ENCODE measurements around the gene UBE2L6.

GRCh38 chr11:57521116-57521515 lies 46.4 kb downstream of the UBE2L6 start:
- TF ChIP-seq ZNF423 (CRISPR knock-in tag; IDR thresholded peaks at IDR 0.05), result no peak
- TF ChIP-seq CTCF (IDR thresholded peaks at IDR 0.05), result no peak
- TF ChIP-seq RORB (CRISPR knock-in tag; IDR thresholded peaks at IDR 0.05), result no peak
- TF ChIP-seq TEAD4 (CRISPR knock-in tag; IDR thresholded peaks at IDR 0.05), result no peak
- no peak for TF ChIP-seq NR1H2 (CRISPR knock-in tag; IDR thresholded peaks at IDR 0.05)
- TF ChIP-seq, protein P1, sequence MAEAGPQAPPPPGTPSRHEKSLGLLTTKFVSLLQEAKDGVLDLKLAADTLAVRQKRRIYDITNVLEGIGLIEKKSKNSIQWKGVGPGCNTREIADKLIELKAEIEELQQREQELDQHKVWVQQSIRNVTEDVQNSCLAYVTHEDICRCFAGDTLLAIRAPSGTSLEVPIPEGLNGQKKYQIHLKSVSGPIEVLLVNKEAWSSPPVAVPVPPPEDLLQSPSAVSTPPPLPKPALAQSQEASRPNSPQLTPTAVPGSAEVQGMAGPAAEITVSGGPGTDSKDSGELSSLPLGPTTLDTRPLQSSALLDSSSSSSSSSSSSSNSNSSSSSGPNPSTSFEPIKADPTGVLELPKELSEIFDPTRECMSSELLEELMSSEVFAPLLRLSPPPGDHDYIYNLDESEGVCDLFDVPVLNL (CRISPR knock-in tag; IDR thresholded peaks at IDR 0.05; ENCODE audit: borderline replicate concordance, low read depth), result no peak
- TF ChIP-seq CREB1 (CRISPR knock-in tag; IDR thresholded peaks at IDR 0.05), result no peak
- TF ChIP-seq FOXK1 (CRISPR knock-in tag; IDR thresholded peaks at IDR 0.05), result no peak
- TF ChIP-seq FOXP4 (CRISPR knock-in tag; IDR thresholded peaks at IDR 0.05), result no peak
- TF ChIP-seq JUN (CRISPR knock-in tag; IDR thresholded peaks at IDR 0.05), result no peak
- TF ChIP-seq ERG (CRISPR knock-in tag; IDR thresholded peaks at IDR 0.05), result no peak
- no peak for TF ChIP-seq STAT6 (CRISPR knock-in tag; conservative IDR thresholded peaks at IDR 0.05; ENCODE audit: low read depth)
- TF ChIP-seq, protein P2, sequence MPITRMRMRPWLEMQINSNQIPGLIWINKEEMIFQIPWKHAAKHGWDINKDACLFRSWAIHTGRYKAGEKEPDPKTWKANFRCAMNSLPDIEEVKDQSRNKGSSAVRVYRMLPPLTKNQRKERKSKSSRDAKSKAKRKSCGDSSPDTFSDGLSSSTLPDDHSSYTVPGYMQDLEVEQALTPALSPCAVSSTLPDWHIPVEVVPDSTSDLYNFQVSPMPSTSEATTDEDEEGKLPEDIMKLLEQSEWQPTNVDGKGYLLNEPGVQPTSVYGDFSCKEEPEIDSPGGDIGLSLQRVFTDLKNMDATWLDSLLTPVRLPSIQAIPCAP (CRISPR knock-in tag; IDR thresholded peaks at IDR 0.05), result no peak
- TF ChIP-seq, protein P3, sequence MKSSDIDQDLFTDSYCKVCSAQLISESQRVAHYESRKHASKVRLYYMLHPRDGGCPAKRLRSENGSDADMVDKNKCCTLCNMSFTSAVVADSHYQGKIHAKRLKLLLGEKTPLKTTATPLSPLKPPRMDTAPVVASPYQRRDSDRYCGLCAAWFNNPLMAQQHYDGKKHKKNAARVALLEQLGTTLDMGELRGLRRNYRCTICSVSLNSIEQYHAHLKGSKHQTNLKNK (CRISPR knock-in tag; IDR thresholded peaks at IDR 0.05), result no peak
